Activated T-cell treated with anti-CD3 and anti-CD28 coated beads, Interleukin-2, amount 50 U/mL, for 4 hours (primary cell): ENCODE results near the gene GDI1. TPM values are rescaled to one million over a fixed set of nuclear protein-coding genes. Genes with fewer than 3 reads are reported as not detected.

Experiments used
- ATAC-seq, 2 donors: fragments of 200-7000 bp; cut with Tn5 transposase; one replicate each; pipeline ENCODE4 v1.10.0; 2021
- DNase-seq: peaks from one replicate; pipeline ENCODE4 v3.0.0-alpha.2; 2020
- H3K27me3 Mint-ChIP-seq: one replicate; pipeline ENCODE4 v1.8.0; 2021; ENCODE audit warnings: low read depth, mixed read lengths
- H3K36me3 Mint-ChIP-seq: one replicate; pipeline ENCODE4 v1.8.0; 2022; ENCODE audit warnings: mixed read lengths; ENCODE audit not compliant: insufficient read depth
- H3K4me1 Mint-ChIP-seq: one replicate; pipeline ENCODE4 v1.8.0; 2021; ENCODE audit warnings: low read depth, mixed read lengths
- H3K4me3 Mint-ChIP-seq: one replicate; pipeline ENCODE4 v1.8.0; 2021; ENCODE audit warnings: mild to moderate bottlenecking, moderate library complexity, mixed read lengths
- H3K9me3 Mint-ChIP-seq: one replicate; pipeline ENCODE4 v1.8.0; 2021; ENCODE audit warnings: mixed read lengths
- total RNA-seq, 3 donors: library from RNA; stranded (reverse); gene quantifications; one replicate each; pipeline ENCODE4 v1.2.1, GENCODE V29; 2021

Gene GDI1
- total RNA-seq, 3 donors from 2014 or later: 107 to 126 (median 116) TPM

DNA sequence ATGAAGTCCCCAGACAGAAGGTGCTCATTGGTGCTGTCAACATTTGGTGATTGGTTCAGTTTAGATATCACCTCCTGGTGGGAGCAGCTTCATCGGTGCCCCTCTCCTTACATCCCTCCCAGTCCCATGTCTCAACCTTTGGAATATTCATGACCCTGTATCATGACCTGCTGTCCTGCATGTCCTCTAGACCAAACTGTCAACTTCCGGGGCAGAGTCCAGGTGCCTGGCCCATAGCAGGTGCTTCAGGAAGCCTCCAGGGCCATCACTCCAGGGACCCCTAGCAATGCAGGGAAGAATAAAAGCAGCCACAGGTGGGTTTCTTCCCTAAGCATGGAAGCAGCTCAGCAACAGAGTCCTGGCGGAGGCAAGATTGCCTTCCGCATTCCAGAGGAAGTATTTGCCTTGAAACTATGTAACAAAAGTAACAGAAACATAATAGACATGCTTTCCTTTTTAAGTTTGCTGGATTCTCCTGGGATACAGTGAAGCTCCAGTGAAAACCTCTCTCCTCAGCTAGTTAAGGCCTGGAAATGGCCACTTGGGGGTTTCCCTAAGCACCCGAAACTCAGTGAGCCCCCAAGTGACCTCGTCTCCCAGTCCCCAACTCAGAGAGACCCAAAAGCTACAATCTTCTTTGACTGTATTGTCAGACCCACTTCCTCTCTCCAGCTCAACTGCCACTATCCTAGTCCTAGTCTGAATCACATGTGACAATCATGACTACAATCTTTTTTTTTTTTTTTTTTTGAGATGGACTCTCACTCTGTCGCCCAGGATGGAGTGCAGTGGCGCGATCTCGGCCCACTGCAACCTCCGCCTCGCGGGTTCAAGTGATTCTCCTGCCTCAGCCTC is 9.8 kb upstream of the GDI1 start:
- peaks cover 23% of the 10 kb centered on the region for H3K4me1 Mint-ChIP-seq
- ATAC-seq (no peak), DNase-seq (no peak)
- H3K9me3 Mint-ChIP-seq: no peaks in the 10 kb centered on the region
- peak overlapping the region; percentile 13 for H3K4me3 Mint-ChIP-seq
- no peaks in the 10 kb centered on the region for H3K27me3 Mint-ChIP-seq
- peaks cover 3% of the 10 kb centered on the region for H3K36me3 Mint-ChIP-seq

- Mint-ChIP-seq H3K36me3 (peaks cover 5% of the 10 kb centered on the region), H3K4me3 (peak within 1 kb of the TSS; percentile 80), H3K27me3 (no peaks in the 10 kb centered on the region), H3K4me1 (peaks cover 23% of the 10 kb centered on the region), H3K9me3 (no peaks in the 10 kb centered on the region)
- ATAC-seq (peak; percentile 99), DNase-seq (peak; percentile 78)
These were observed 8.5 kb upstream of the GDI1 start, which contains the start of gene ATP6AP1 for GRCh38 chrX:154428176-154429171. TSS of gene ATP6AP1 (plus strand) at chrX:154428677. CDS start at chrX:154428693, 16 bp downstream.

DNA sequence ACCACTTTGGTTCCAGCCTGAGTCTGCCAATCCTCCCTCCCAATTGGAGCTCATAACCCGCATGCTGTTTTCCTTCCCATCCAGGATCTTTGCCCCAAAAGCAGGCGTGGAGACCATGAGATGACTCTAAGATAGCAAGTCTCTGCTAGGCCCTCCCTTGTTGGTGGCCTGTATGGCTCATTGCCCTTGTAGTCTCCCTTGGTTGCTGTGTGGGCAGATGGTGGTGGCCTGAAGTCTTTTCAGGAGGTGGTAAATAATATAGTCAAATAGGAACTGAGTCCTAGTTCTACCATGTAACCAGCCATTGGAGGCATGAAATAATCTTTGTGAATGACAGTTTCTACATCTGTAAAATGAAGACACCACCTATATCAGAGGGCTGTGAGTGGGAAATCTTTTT is 7.2 kb upstream of the GDI1 start:
- no peak for DNase-seq
- Mint-ChIP-seq H3K9me3 (no peaks in the 10 kb centered on the region), H3K4me1 (peaks cover 21% of the 10 kb centered on the region), H3K36me3 (peaks cover 5% of the 10 kb centered on the region), H3K4me3 (peak overlapping the region; percentile 80), H3K27me3 (no peaks in the 10 kb centered on the region)
- ATAC-seq: no peak

DNA sequence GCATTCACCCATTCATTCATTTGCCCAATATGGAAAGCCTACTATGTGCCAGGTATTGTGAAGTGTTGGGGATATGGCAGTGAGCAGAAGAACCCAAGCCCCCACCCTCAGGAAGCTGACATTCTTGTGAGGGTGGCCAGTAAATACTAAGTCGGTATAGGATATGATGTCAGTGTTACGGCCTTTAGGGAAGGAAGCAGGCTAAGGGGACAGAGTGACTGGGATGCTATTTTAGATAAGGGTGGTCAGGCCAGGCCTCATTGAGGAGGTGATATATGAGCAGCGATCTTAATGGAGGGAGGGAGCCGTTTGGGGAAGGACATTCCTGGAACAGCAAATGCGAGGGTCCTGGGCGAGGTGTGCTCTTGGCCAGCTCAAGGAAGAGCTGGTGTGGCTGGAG is 6.5 kb upstream of the GDI1 start:
- no peak overlapping the region for H3K4me3 Mint-ChIP-seq
- no peak for ATAC-seq
- H3K9me3 Mint-ChIP-seq: no peaks in the 10 kb centered on the region
- H3K27me3 Mint-ChIP-seq: no peaks in the 10 kb centered on the region
- no peak for DNase-seq
- peaks cover 5% of the 10 kb centered on the region for H3K36me3 Mint-ChIP-seq
- H3K4me1 Mint-ChIP-seq: peaks cover 21% of the 10 kb centered on the region

- no peaks in the 10 kb centered on the region for H3K27me3 Mint-ChIP-seq
- H3K4me3 Mint-ChIP-seq: no peak overlapping the region
- no peak for ATAC-seq
These were observed 6.0 kb upstream of the GDI1 start for GRCh38 chrX:154430916-154431315.

DNA sequence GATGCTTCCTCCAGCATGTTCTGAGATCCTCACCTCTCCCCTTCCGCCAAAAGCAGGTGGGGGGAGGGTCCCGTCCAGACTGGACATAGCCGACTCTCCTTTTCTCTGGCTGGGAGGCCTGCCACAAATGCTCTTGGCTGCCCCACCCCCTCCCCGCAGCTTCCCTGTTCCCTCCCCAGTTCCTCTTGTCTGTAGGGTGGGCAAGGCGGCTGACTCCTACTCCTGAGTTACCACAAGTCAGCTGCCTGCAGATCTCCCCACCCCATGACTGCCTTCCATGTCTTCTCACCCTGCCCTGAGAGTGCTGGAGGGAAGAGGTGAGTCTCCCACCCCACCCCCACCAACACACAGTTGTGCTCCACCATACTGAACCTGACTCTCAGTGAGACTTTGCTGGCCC is 5.6 kb upstream of the GDI1 start:
- DNase-seq: no peak
- Mint-ChIP-seq H3K9me3 (no peaks in the 10 kb centered on the region), H3K4me1 (peaks cover 26% of the 10 kb centered on the region), H3K36me3 (peaks cover 5% of the 10 kb centered on the region), H3K4me3 (no peak overlapping the region), H3K27me3 (no peaks in the 10 kb centered on the region)
- no peak for ATAC-seq

More at GRCh38 chrX:154430916-154431315, 6.0 kb upstream of the GDI1 start:
- no peaks in the 10 kb centered on the region for H3K9me3 Mint-ChIP-seq
- H3K4me1 Mint-ChIP-seq: peaks cover 22% of the 10 kb centered on the region
- peaks cover 5% of the 10 kb centered on the region for H3K36me3 Mint-ChIP-seq
- DNase-seq: no peak

DNA sequence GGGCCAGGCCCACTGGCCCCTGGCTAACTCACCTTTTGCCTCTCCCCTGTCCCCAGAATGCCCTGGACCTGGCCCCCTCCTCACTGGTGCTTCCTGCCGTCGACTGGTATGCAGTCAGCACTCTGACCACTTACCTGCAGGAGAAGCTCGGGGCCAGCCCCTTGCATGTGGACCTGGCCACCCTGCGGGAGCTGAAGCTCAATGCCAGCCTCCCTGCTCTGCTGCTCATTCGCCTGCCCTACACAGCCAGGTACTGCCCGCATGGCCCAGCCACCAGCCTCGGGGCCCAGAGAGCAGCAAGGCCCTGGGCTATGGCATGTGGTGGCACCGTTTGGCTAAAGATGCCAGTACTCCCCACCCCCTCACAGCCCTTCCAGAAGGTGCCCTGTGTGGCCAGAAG is 4.7 kb upstream of the GDI1 start:
- Mint-ChIP-seq H3K4me3 (no peak overlapping the region), H3K9me3 (no peaks in the 10 kb centered on the region), H3K27me3 (no peaks in the 10 kb centered on the region), H3K36me3 (peaks cover 5% of the 10 kb centered on the region), H3K4me1 (peaks cover 26% of the 10 kb centered on the region)
- ATAC-seq (no peak), DNase-seq (no peak)

DNA sequence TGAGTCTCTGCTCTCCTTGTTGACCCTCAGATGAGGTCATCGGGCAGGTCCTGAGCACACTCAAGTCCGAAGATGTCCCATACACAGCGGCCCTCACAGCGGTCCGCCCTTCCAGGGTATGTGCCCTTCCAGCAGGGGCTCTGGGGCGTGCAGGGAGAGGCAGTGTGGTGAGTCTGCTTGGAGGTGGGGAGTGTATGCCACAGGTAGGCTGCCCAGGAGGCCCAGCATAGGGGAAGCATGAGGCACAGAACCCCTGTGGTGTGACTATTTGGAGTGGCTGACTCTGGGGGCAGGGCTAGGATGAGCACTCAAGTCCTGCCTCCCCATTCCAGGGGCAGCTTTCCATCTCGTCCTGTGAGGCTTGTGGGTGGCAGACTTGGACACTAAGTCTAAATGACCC is 3.3 kb upstream of the GDI1 start:
- Mint-ChIP-seq H3K27me3 (no peaks in the 10 kb centered on the region), H3K4me3 (no peak overlapping the region), H3K9me3 (no peaks in the 10 kb centered on the region), H3K36me3 (peaks cover 5% of the 10 kb centered on the region), H3K4me1 (peaks cover 27% of the 10 kb centered on the region)
- ATAC-seq: no peak
- no peak for DNase-seq

- ATAC-seq: no peak
- H3K36me3 Mint-ChIP-seq: peaks cover 5% of the 10 kb centered on the region
- H3K4me1 Mint-ChIP-seq: peaks cover 25% of the 10 kb centered on the region
- no peaks in the 10 kb centered on the region for H3K27me3 Mint-ChIP-seq
- no peaks in the 10 kb centered on the region for H3K9me3 Mint-ChIP-seq
- no peak overlapping the region for H3K4me3 Mint-ChIP-seq
- no peak for DNase-seq
These were observed 2.4 kb upstream of the GDI1 start for GRCh38 chrX:154434394-154435168.

GRCh38 chrX:154435171-154435733 is 1.7 kb upstream of the GDI1 start:
- no peak for ATAC-seq
- Mint-ChIP-seq H3K36me3 (peaks cover 5% of the 10 kb centered on the region), H3K4me3 (no peak overlapping the region), H3K27me3 (no peaks in the 10 kb centered on the region), H3K4me1 (peaks cover 22% of the 10 kb centered on the region), H3K9me3 (no peaks in the 10 kb centered on the region)
- DNase-seq: no peak

- peaks cover 22% of the 10 kb centered on the region for H3K4me1 Mint-ChIP-seq
- peaks cover 2% of the 10 kb centered on the region for H3K36me3 Mint-ChIP-seq
- no peaks in the 10 kb centered on the region for H3K9me3 Mint-ChIP-seq
- ATAC-seq (peak; percentile 67 to 77), DNase-seq (peak; percentile 37)
- peak overlapping the region; percentile 76 for H3K4me3 Mint-ChIP-seq
- H3K27me3 Mint-ChIP-seq: no peaks in the 10 kb centered on the region
These were observed 476 bp upstream of the GDI1 start for GRCh38 chrX:154436374-154436982.

- ATAC-seq: no peak
- no peaks in the 10 kb centered on the region for H3K9me3 Mint-ChIP-seq
- no peak for DNase-seq
- peak overlapping the region; percentile 86 for H3K4me3 Mint-ChIP-seq
- H3K27me3 Mint-ChIP-seq: no peaks in the 10 kb centered on the region
- H3K4me1 Mint-ChIP-seq: peaks cover 28% of the 10 kb centered on the region
- H3K36me3 Mint-ChIP-seq: peaks cover 1% of the 10 kb centered on the region
These were observed 1.3 kb downstream of the GDI1 start for GRCh38 chrX:154437971-154438893.
